ENCODE data around the gene PPP1R14B. TPM values are rescaled to one million over a fixed set of nuclear protein-coding genes. Genes with fewer than 3 reads are reported as not detected.

The PPP1R14B gene
- total and polyA plus RNA-seq, 2 donors (not counting 3 experiments of a cell fraction or from before 2014, with no cell fraction given): 308 to 431 TPM

DNA sequence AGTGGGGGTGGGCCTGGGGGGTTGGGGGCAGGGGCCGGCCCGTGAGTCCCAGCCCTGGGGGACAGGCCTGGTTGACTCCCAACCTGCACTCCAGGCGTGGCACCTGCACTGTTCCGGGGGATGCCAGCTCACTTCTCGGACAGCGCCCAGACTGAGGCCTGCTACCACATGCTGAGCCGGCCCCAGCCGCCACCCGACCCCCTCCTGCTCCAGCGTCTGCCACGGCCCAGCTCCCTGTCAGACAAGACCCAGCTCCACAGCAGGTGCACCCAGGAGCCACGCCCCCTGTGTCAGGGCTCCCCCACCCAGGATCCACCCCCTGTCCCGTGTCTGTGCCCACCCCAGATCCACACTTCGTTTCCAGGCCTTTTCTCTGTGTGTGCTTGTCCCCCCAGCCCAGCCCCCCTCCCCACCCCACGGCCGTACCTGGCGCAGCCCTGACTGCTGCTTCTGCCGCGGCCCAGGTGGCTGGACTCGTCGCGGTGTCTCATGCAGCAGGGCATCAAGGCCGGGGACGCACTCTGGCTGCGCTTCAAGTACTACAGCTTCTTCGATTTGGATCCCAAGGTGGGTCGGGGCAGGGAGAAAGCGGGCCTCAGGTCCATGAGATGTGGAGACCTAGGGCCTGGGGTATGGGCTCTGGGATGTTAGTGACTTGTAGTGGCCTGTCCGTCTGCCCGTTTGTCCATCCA lies 35.4 kb downstream of the PPP1R14B start:
- H3K27ac ChIP-seq (ENCODE audit: insufficient read depth, low read depth, low read length): no peak overlapping the region
- H3K4me3 ChIP-seq (replicated peaks in 1 of 3; ENCODE audit: insufficient read depth in 1 of 3, low read depth in 1 of 3, low read length in 3 of 3): no peak overlapping the region
- no peak overlapping the region for H3K4me2 ChIP-seq (ENCODE audit: insufficient read depth, low read length)
- H3K27me3 ChIP-seq (ENCODE audit: control insufficient read depth in 2 of 2, insufficient read depth in 2 of 2, low read length in 2 of 2): no peaks in the 10 kb centered on the region
- H3K36me3 ChIP-seq (ENCODE audit: control insufficient read depth in 2 of 2, extremely low read depth in 1 of 2, insufficient read depth in 2 of 2, low read length in 2 of 2): peaks cover 0 to 4% of the 10 kb centered on the region in 2 experiments
- no peak overlapping the region for H2AFZ ChIP-seq (ENCODE audit: low read depth, low read length)
- no peaks in the 10 kb centered on the region for H3K9me3 ChIP-seq (replicated peaks; ENCODE audit: control insufficient read depth, insufficient read depth, low read length)
- TF ChIP-seq FOS (IDR thresholded peaks at IDR 0.05; ENCODE audit: borderline replicate concordance, insufficient read depth, low read length) (no peak), JUN (IDR thresholded peaks at IDR 0.05; ENCODE audit: borderline replicate concordance, insufficient read depth, insufficient read length, low read depth) (no peak)
- no peak for DNase-seq (ENCODE audit: low read depth, low spot score)
- H3K9ac ChIP-seq (replicated peaks; ENCODE audit: extremely low read depth, insufficient read depth, low read length): no peak overlapping the region
- peaks cover 26% of the 10 kb centered on the region for H3K4me1 ChIP-seq (ENCODE audit: control insufficient read depth, extremely low read depth, insufficient read depth, low read length)
- H3K9me1 ChIP-seq (replicated peaks; ENCODE audit: control insufficient read depth, extremely low read depth, insufficient read depth, low read length): no peaks in the 10 kb centered on the region
- H4K20me1 ChIP-seq (replicated peaks; ENCODE audit: control insufficient read depth, extremely low read depth, insufficient read depth, low read length): no peaks in the 10 kb centered on the region
- intact Hi-C loops (cut with micrococcal nuclease): no loop called here
- BruUV-seq (replicated peaks): no TSS peak
- dilution Hi-C loops (cut with MboI; ENCODE audit: extremely low pct_ligation_motif_present, low sequenced_read_pairs): no loop called here
- ChIA-PET POLR2A (no interaction called here), CTCF (interaction anchor here (11.5 kb wide), 1 partner anchor 92 kb away, joined by 413 read pairs; the partner anchor contains the start of genes CATSPERZ and ESRRA)
- peaks cover 12% of the 10 kb centered on the region for H3K79me2 ChIP-seq (ENCODE audit: control insufficient read depth, insufficient read depth, low read length)
- no peak for FAIRE-seq

GRCh38 chr11:64210301-64211020 lies 36.3 kb downstream of the PPP1R14B start:
- ChIA-PET POLR2A (no interaction called here), CTCF (interaction anchor here (11.5 kb wide), 1 partner anchor 93 kb away, joined by 413 read pairs; the partner anchor contains the start of genes CATSPERZ and ESRRA)
- dilution Hi-C loops (cut with MboI; ENCODE audit: extremely low pct_ligation_motif_present, low sequenced_read_pairs) (no loop called here), intact Hi-C loops (cut with micrococcal nuclease) (no loop called here)
- TF ChIP-seq GATA2 (IDR thresholded peaks at IDR 0.05; ENCODE audit: insufficient read depth, insufficient read length, low read depth, low read length): no peak
- no peak for TF ChIP-seq CTCF (IDR thresholded peaks at IDR 0.05; ENCODE audit: extremely low read depth in 1 of 2, insufficient read depth in 1 of 2, low read depth in 1 of 2, low read length in 2 of 2)
- TF ChIP-seq JUN (IDR thresholded peaks at IDR 0.05; ENCODE audit: borderline replicate concordance, insufficient read depth, insufficient read length, low read depth): no peak
- no peak for TF ChIP-seq EZH2 (IDR thresholded peaks at IDR 0.05; ENCODE audit: borderline replicate concordance, low read depth, low read length, severe bottlenecking)
- TF ChIP-seq MAX (IDR thresholded peaks at IDR 0.05; ENCODE audit: insufficient read depth, insufficient read length): no peak
- TF ChIP-seq MYC (IDR thresholded peaks at IDR 0.05; ENCODE audit: low read depth, low read length): no peak
- TF ChIP-seq POLR2AphosphoS5 (IDR thresholded peaks at IDR 0.05; ENCODE audit: insufficient read depth, low read depth, low read length): no peak
- no peak for TF ChIP-seq FOS (IDR thresholded peaks at IDR 0.05; ENCODE audit: borderline replicate concordance, insufficient read depth, low read length)
- TF ChIP-seq POLR2A (IDR thresholded peaks at IDR 0.05; ENCODE audit: low read depth, low read length): no peak
- Histone ChIP-seq H3K4me3 (replicated peaks in 1 of 3; ENCODE audit: insufficient read depth in 1 of 3, low read depth in 1 of 3, low read length in 3 of 3) (no peak overlapping the region), H3K79me2 (ENCODE audit: control insufficient read depth, insufficient read depth, low read length) (peaks cover 12% of the 10 kb centered on the region), H3K9me3 (replicated peaks; ENCODE audit: control insufficient read depth, insufficient read depth, low read length) (no peaks in the 10 kb centered on the region), H2AFZ (ENCODE audit: low read depth, low read length) (no peak overlapping the region), H3K9ac (replicated peaks; ENCODE audit: extremely low read depth, insufficient read depth, low read length) (no peak overlapping the region), H3K4me1 (ENCODE audit: control insufficient read depth, extremely low read depth, insufficient read depth, low read length) (peaks cover 34% of the 10 kb centered on the region), H3K9me1 (replicated peaks; ENCODE audit: control insufficient read depth, extremely low read depth, insufficient read depth, low read length) (no peaks in the 10 kb centered on the region), H3K27me3 (ENCODE audit: control insufficient read depth in 2 of 2, insufficient read depth in 2 of 2, low read length in 2 of 2) (no peaks in the 10 kb centered on the region), H3K27ac (ENCODE audit: insufficient read depth, low read depth, low read length) (no peak overlapping the region), H3K36me3 (ENCODE audit: control insufficient read depth in 2 of 2, extremely low read depth in 1 of 2, insufficient read depth in 2 of 2, low read length in 2 of 2) (peaks cover 0 to 7% of the 10 kb centered on the region in 2 experiments), H4K20me1 (replicated peaks; ENCODE audit: control insufficient read depth, extremely low read depth, insufficient read depth, low read length) (no peaks in the 10 kb centered on the region), H3K4me2 (ENCODE audit: insufficient read depth, low read length) (no peak overlapping the region)
- DNase-seq (ENCODE audit: low read depth, low spot score) (no peak), FAIRE-seq (no peak)
- BruUV-seq (replicated peaks): no TSS peak
